ENCODE results near the gene PPM1K.

Gene PPM1K

GRCh38 chr4:88211473-88212252 lies 72.7 kb downstream of the PPM1K start:
- H3K27me3 ChIP-seq (replicated peaks) = no peaks in the 10 kb centered on the region
- H3K36me3 ChIP-seq (replicated peaks) = no peaks in the 10 kb centered on the region
- in situ Hi-C loops (cut with HindIII; ENCODE audit: low pct_ligation_motif_present, low sequenced_read_pairs) = loop anchor here (10.0 kb wide), 1 partner anchor 303 kb away; no protein-coding TSS in a partner anchor
- TF ChIP-seq, protein P1, sequence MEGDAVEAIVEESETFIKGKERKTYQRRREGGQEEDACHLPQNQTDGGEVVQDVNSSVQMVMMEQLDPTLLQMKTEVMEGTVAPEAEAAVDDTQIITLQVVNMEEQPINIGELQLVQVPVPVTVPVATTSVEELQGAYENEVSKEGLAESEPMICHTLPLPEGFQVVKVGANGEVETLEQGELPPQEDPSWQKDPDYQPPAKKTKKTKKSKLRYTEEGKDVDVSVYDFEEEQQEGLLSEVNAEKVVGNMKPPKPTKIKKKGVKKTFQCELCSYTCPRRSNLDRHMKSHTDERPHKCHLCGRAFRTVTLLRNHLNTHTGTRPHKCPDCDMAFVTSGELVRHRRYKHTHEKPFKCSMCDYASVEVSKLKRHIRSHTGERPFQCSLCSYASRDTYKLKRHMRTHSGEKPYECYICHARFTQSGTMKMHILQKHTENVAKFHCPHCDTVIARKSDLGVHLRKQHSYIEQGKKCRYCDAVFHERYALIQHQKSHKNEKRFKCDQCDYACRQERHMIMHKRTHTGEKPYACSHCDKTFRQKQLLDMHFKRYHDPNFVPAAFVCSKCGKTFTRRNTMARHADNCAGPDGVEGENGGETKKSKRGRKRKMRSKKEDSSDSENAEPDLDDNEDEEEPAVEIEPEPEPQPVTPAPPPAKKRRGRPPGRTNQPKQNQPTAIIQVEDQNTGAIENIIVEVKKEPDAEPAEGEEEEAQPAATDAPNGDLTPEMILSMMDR (IDR thresholded peaks at IDR 0.05; ENCODE audit: low read depth, low read length, missing control alignments) = peak; percentile 53
- H3K4me3 ChIP-seq (ENCODE audit: low read depth, low read length) = no peak overlapping the region
- no peak overlapping the region for H3K27ac ChIP-seq
- peak; percentile 65 for DNase-seq

- no peak overlapping the region for H3K27ac ChIP-seq
- H3K4me3 ChIP-seq (ENCODE audit: low read depth, low read length) = no peak overlapping the region
- no peaks in the 10 kb centered on the region for H3K36me3 ChIP-seq (replicated peaks)
- in situ Hi-C loops (cut with HindIII; ENCODE audit: low pct_ligation_motif_present, low sequenced_read_pairs) = no loop called here
- no peak for DNase-seq
- TF ChIP-seq, protein P1 (IDR thresholded peaks at IDR 0.05; ENCODE audit: low read depth, low read length, missing control alignments) = no peak
- no peaks in the 10 kb centered on the region for H3K27me3 ChIP-seq (replicated peaks)
Measured at GRCh38 chr4:88208156-88208555, 76.2 kb downstream of the PPM1K start.

Data from brain microvascular endothelial cell (primary cell).